Gastrocnemius medialis (tissue), 4 donors: ENCODE data around the gene USHBP1. TPM values are rescaled to one million over a fixed set of nuclear protein-coding genes. Genes with fewer than 3 reads are reported as not detected.

Experiments
- ATAC-seq, 2 donors: fragments of 150-250 bp; one replicate each; pipeline ENCODE4 v1.9.1; 2016
- DNase-seq, 2 donors: peaks; one replicate each; pipeline ENCODE4 v3.0.0-alpha.2; 2019
- H3K27ac ChIP-seq, 4 donors: fragments of 200-600 bp; sonication (generic); 1 replicate in 1 of 4; 2 replicates in 3 of 4; pipeline ENCODE4 v1.5.1; 2016 to 2018; ENCODE audit warnings: mild to moderate bottlenecking in 2 of 4, moderate library complexity in 1 of 4
- H3K27me3 ChIP-seq, 3 donors: fragments of 200-600 bp; sonication (generic) in 2 of 3; 1 replicate in 1 of 3; 2 replicates in 2 of 3; pipeline versions ENCODE4 v1.5.1 to v1.6.0; 2016 to 2019; ENCODE audit warnings: mild to moderate bottlenecking in 1 of 3, moderate library complexity in 1 of 3
- H3K36me3 ChIP-seq, 2 donors: fragments of 200-600 bp; sonication (generic) in 1 of 2; one replicate each; pipeline ENCODE4 v1.5.1; 2017 to 2018
- H3K4me1 ChIP-seq, 2 donors: fragments of 200-600 bp; sonication (generic) in 1 of 2; one replicate each; pipeline ENCODE4 v1.5.1; 2016 to 2017; ENCODE audit warnings: mild to moderate bottlenecking in 2 of 2
- H3K4me3 ChIP-seq, 4 donors: fragments of 200-600 bp; sonication (generic) in 3 of 4; 1 replicate in 1 of 4; 2 replicates in 3 of 4; pipeline ENCODE4 v1.5.1; 2016 to 2019; ENCODE audit warnings: mild to moderate bottlenecking in 2 of 4
- H3K9me3 ChIP-seq, 3 donors: fragments of 200-600 bp; sonication (generic) in 2 of 3; 1 replicate in 1 of 3; 2 replicates in 2 of 3; pipeline ENCODE4 v1.5.1; 2016 to 2019
- POLR2A ChIP-seq, 2 donors: fragments of 450-650 bp; IDR thresholded peaks; one replicate each; pipeline ENCODE4 v1.6.1; 2017; ENCODE audit warnings: antibody characterized with exemption in 2 of 2, mild to moderate bottlenecking in 2 of 2, moderate library complexity in 2 of 2
- in situ Hi-C, 4 donors: fragments of 200-750 bp; cut with MboI; loops; one replicate each; pipeline versions ENCODE4 v1.15.0 to v1.8.0; 2017; ENCODE audit warnings: low sequenced_read_pairs in 4 of 4
- intact Hi-C: fragments of 100-400 bp; cut with DNase I; formaldehyde crosslinking; loops from one replicate; pipeline ENCODE4 v1.15.1; 2023; ENCODE audit warnings: low total_unique reads
- total RNA-seq, 4 donors: library from RNA; depleted of rRNA; stranded (reverse); fragments of >200 nt; gene quantifications; one replicate each; pipeline versions ENCODE4 v1.1.0 to v1.2.3, GENCODE V29; 2016
- TF ChIP-seq, protein P1 (sequence below), 5 experiments: fragments of 450-650 bp in 3 of 5; fragments of 200-600 bp in 2 of 5; sonication (generic) in 2 of 5; IDR thresholded peaks in 4 of 5; conservative IDR thresholded peaks in 1 of 5; 1 replicate in 4 of 5; 2 replicates in 1 of 5; pipeline ENCODE4 v1.5.1; 2016 to 2019; ENCODE audit warnings: antibody characterized with exemption in 5 of 5, mild to moderate bottlenecking in 3 of 5, moderate library complexity in 3 of 5

Gene USHBP1
- total RNA-seq, 4 donors from 2014 or later = 2.6 to 7.1 (median 4.1) TPM

DNA sequence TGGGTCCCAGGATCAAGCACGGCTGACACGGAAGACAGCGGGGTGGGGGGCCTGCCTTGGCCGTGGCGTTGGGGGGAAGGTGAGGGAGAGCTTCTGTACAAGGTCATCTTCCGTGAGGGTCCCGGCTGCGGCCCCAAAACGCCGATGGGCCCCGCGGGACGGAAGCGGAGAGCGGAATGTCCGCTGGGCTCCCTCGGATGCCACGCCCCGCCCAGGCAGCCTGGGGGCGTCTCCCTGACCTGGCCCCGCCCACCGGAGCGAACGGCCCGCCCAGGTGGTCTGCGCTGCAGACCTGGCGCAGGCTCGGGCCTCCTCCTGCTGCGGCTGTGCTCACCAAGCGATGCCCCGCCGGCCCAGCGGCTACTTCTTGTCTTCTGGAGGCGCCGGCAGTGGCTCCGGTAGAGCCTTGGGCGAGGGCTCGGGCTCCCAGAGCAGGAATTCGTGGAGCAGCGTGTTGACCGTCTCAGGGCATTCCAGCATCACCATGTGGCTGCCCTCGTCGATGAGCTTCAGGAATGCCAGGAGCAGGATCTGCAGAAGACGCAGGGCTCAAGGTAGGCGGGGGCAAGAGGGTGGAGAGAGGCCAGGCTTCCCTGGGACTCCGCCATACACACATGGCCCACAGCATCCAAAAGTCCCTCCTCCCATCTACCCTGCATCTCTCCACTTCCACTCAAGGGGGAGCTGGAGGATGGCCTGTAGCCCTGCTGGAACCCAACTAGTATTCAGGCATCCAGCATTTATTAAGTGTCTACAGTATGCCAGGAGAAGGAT lies 27.9 kb upstream of the USHBP1 start:
- ATAC-seq = peak; percentile 64 to 74
- TF ChIP-seq, protein P1, sequence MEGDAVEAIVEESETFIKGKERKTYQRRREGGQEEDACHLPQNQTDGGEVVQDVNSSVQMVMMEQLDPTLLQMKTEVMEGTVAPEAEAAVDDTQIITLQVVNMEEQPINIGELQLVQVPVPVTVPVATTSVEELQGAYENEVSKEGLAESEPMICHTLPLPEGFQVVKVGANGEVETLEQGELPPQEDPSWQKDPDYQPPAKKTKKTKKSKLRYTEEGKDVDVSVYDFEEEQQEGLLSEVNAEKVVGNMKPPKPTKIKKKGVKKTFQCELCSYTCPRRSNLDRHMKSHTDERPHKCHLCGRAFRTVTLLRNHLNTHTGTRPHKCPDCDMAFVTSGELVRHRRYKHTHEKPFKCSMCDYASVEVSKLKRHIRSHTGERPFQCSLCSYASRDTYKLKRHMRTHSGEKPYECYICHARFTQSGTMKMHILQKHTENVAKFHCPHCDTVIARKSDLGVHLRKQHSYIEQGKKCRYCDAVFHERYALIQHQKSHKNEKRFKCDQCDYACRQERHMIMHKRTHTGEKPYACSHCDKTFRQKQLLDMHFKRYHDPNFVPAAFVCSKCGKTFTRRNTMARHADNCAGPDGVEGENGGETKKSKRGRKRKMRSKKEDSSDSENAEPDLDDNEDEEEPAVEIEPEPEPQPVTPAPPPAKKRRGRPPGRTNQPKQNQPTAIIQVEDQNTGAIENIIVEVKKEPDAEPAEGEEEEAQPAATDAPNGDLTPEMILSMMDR (IDR thresholded peaks at IDR 0.05 in 4 of 5, conservative IDR thresholded peaks at IDR 0.05 in 1 of 5) = peak in 3 of 5 experiments; percentile 39 to 61 (median 44)
- no peak for TF ChIP-seq POLR2A (IDR thresholded peaks at IDR 0.05)
- in situ Hi-C loops = loop anchor here in 1 of 4 donors (25.0 kb wide), 1 partner anchor 530 kb away; no protein-coding TSS in a partner anchor

DNA sequence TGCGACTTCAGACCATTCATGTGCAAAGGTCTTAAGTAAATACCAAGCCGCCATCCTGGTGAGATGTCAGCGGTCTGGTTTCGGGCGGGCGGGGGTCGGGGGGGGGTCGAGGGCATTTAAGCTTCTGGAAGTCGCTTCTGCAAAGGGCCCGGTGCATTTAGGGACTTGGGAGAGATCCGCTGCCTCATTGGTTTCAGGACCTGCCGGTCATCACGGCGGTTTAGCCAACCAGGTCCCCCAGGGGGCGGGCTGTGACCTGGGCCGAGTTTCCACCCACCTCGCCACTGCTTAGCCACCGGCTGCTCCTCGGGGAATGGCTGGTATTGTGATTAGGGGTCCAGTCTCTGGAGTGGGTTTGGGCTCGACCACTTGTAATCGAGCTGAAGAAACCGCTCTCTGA lies 24.9 kb upstream of the USHBP1 start:
- TF ChIP-seq POLR2A (IDR thresholded peaks at IDR 0.05) = no peak
- TF ChIP-seq, protein P1 (IDR thresholded peaks at IDR 0.05 in 4 of 5, conservative IDR thresholded peaks at IDR 0.05 in 1 of 5) = no peak
- Histone ChIP-seq H3K4me1 (peaks cover 0 to 11% of the 10 kb centered on the region in 2 donors), H3K9me3 (no peaks in the 10 kb centered on the region), H3K36me3 (no peaks in the 10 kb centered on the region), H3K27ac (peak overlapping the region in 3 of 4 donors; percentile 43 to 49 (median 47)), H3K4me3 (no peak overlapping the region), H3K27me3 (no peaks in the 10 kb centered on the region)
- in situ Hi-C loops (loop anchor here in 2 of 4 donors (5.0 to 25.0 kb wide), 3 partner anchors 85 to 527 kb away; no protein-coding TSS in a partner anchor), intact Hi-C loops (no loop called here)
- DNase-seq (peak; percentile 23 to 61), ATAC-seq (peak; percentile 49 to 60)

More for the DNA sequence above, 27.9 kb upstream of the USHBP1 start:
- peaks cover 0 to 11% of the 10 kb centered on the region in 2 donors for H3K4me1 ChIP-seq
- H3K27me3 ChIP-seq = no peaks in the 10 kb centered on the region
- peak overlapping the region; percentile 33 to 52 (median 51) for H3K4me3 ChIP-seq
- intact Hi-C loops = no loop called here
- no peaks in the 10 kb centered on the region for H3K36me3 ChIP-seq
- DNase-seq = peak in 1 of 2 donors; percentile 20
- H3K27ac ChIP-seq = peak overlapping the region in 3 of 4 donors; percentile 32 to 50 (median 32)
- H3K9me3 ChIP-seq = no peaks in the 10 kb centered on the region

DNA sequence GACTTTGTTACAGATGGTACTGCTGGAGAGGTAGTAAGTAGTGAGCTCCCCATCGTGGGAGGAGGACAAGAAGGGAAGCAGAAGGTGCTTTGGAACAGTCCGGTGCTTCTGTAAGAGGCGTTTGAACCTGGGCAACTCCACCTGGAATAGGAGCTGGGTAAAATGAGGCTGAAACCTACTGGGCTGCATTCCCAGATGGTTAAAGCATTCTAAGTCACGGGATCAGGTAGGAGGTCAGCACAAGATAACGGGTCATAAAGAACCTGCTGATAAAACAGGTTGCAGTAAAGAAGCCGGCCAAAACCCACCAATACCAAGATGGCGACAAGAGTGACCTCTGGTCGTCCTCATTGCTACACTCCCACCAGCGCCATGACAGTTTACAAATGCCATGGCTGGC lies 22.2 kb upstream of the USHBP1 start:
- DNase-seq (no peak), ATAC-seq (no peak)
- Histone ChIP-seq H3K27ac (no peak overlapping the region), H3K27me3 (peaks cover 7 to 8% (median 8%) of the 10 kb centered on the region in 3 donors), H3K36me3 (no peaks in the 10 kb centered on the region), H3K9me3 (no peaks in the 10 kb centered on the region), H3K4me3 (no peak overlapping the region), H3K4me1 (peaks cover 4 to 19% of the 10 kb centered on the region in 2 donors)
- in situ Hi-C loops = loop anchor here in 2 of 4 donors (5.0 to 25.0 kb wide), 3 partner anchors 82 to 524 kb away; no protein-coding TSS in a partner anchor
- TF ChIP-seq, protein P1 (IDR thresholded peaks at IDR 0.05 in 4 of 5, conservative IDR thresholded peaks at IDR 0.05 in 1 of 5) = no peak
- no peak for TF ChIP-seq POLR2A (IDR thresholded peaks at IDR 0.05)
- intact Hi-C loops = no loop called here

DNA sequence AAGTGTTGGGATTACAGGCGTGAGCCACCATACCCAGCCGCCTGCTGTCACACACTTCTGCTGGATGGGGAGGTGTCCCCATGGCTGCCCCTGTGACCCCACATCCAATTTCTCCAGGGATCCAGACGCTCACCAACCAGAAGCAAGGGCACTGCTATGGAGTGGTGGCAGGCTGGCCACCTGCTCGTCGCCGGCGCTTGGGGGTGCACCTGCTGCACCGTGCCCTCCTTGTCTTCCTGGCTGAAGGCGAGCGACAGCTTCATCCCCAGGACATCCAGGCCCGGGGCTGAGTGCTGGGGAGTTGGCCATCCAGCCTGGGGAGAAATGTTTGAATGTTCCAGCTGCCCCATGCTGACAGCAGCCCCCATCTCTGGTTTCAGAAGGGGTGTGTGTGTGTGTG lies 21.7 kb upstream of the USHBP1 start:
- intact Hi-C loops (no loop called here), in situ Hi-C loops (loop anchor here in 2 of 4 donors (5.0 to 25.0 kb wide), 3 partner anchors 81 to 524 kb away; no protein-coding TSS in a partner anchor)
- Histone ChIP-seq H3K9me3 (no peaks in the 10 kb centered on the region), H3K4me1 (peaks cover 4 to 22% of the 10 kb centered on the region in 2 donors), H3K4me3 (no peak overlapping the region), H3K27ac (no peak overlapping the region), H3K27me3 (peaks cover 12 to 13% (median 13%) of the 10 kb centered on the region in 3 donors), H3K36me3 (no peaks in the 10 kb centered on the region)
- ATAC-seq (no peak), DNase-seq (no peak)
- TF ChIP-seq, protein P1 (IDR thresholded peaks at IDR 0.05 in 4 of 5, conservative IDR thresholded peaks at IDR 0.05 in 1 of 5) = no peak
- no peak for TF ChIP-seq POLR2A (IDR thresholded peaks at IDR 0.05)
